K562 (cell line): ENCODE data around the gene CTPS2. TPM values are rescaled to one million over a fixed set of nuclear protein-coding genes. Genes with fewer than 3 reads are reported as not detected.

Source experiments
- ATAC-seq: fragments of 200-7000 bp; cut with Tn5 transposase; 3 replicates; pipeline ENCODE4 v1.9.1; 2020; ENCODE audit warnings: moderate library complexity
- BruUV-seq: library from RNA; stranded (reverse); fragments of 400-500 nt; replicated peaks from 2 replicates; lab custom pipeline; 2021; lab: Mats Ljungman, UMichigan
- CTCF ChIA-PET: fragments of 300-600 bp; formaldehyde crosslinking; extraction: SDS; loops from one replicate; lab custom pipeline; 2021; ENCODE audit warnings: low intra/inter-chr PET ratio; lab: Yijun Ruan, JAX
- POLR2A ChIA-PET: fragments of 300-600, 350-650 bp; sonication (Branson Sonifier 250); formaldehyde crosslinking; extraction: SDS; loops from one replicate; lab custom pipeline; 2021; ENCODE audit warnings: antibody characterized with exemption, inconsistent platforms; lab: Yijun Ruan, JAX
- DNase-seq, 4 experiments: peaks; one replicate each; pipeline versions ENCODE4 v3.0.0 to v3.0.0-alpha.2; 2011 to 2018; ENCODE audit warnings: low spot score in 3 of 4, mixed read lengths in 3 of 4; ENCODE audit errors: extremely low read depth in 1 of 4
- FAIRE-seq: peaks from 2 replicates; lab custom pipeline; 2011; peaks lifted over from hg19 to GRCh38; lab: Jason Lieb, UNC
- H2AFZ ChIP-seq: 2 replicates; pipeline ENCODE4 v1.6.0; 2011; ENCODE audit warnings: low read depth, low read length, control low read depth, inconsistent platforms
- H3K27ac ChIP-seq: fragments of 200-600 bp; 3 replicates; pipeline ENCODE4 v1.8.0; 2011; ENCODE audit warnings: low read depth, mild to moderate bottlenecking, control low read depth, inconsistent platforms, low read length, moderate library complexity, mixed read lengths; ENCODE audit errors: extremely low read depth
- H3K27me3 ChIP-seq, 2 experiments: fragments of 300-600 bp in 1 of 2; 2 replicates in 1 of 2; 3 replicates in 1 of 2; pipeline versions ENCODE4 v1.6.0 to v1.8.0; 2011; ENCODE audit warnings: inconsistent platforms in 2 of 2, low read length in 2 of 2, mild to moderate bottlenecking in 1 of 2, mixed read lengths in 1 of 2, moderate library complexity in 1 of 2; ENCODE audit not compliant: control insufficient read depth in 2 of 2, insufficient read depth in 2 of 2
- H3K36me3 ChIP-seq: fragments of 300-600 bp; 3 replicates; pipeline ENCODE4 v1.8.0; 2011; ENCODE audit warnings: mild to moderate bottlenecking, low read length, inconsistent platforms; ENCODE audit not compliant: control insufficient read depth, insufficient read depth
- H3K4me1 ChIP-seq, 2 experiments: fragments of 200-600 bp in 1 of 2; replicated peaks in 1 of 2; 2 replicates in 1 of 2; 3 replicates in 1 of 2; pipeline versions ENCODE4 v1.5.1 to v1.8.0; 2011; ENCODE audit warnings: inconsistent platforms in 2 of 2, low read length in 2 of 2, mild to moderate bottlenecking in 1 of 2, mixed read lengths in 1 of 2, moderate library complexity in 1 of 2; ENCODE audit not compliant: control insufficient read depth in 2 of 2, insufficient read depth in 2 of 2
- H3K4me2 ChIP-seq: 2 replicates; pipeline ENCODE4 v1.6.1; 2011; ENCODE audit warnings: low read length, control low read depth, inconsistent platforms, mixed read lengths; ENCODE audit not compliant: insufficient read depth
- H3K4me3 ChIP-seq: fragments of 200-600 bp; sonication (generic), shearing (Covaris generic); 2 replicates; pipeline ENCODE4 v1.5.1; 2016; ENCODE audit warnings: control low read depth, inconsistent platforms
- H3K79me2 ChIP-seq: fragments of 200-600 bp; 3 replicates; pipeline ENCODE4 v1.8.0; 2011; ENCODE audit warnings: low read length, inconsistent platforms; ENCODE audit not compliant: control insufficient read depth, insufficient read depth
- H3K9ac ChIP-seq, 2 experiments: 2 replicates each; pipeline versions ENCODE4 v1.6.0 to v1.6.1; 2011; ENCODE audit warnings: low read depth in 2 of 2, low read length in 2 of 2, control low read depth in 1 of 2, inconsistent platforms in 1 of 2, mild to moderate bottlenecking in 1 of 2, mixed read lengths in 1 of 2; ENCODE audit not compliant: insufficient read depth in 1 of 2
- H3K9me1 ChIP-seq: one replicate; pipeline ENCODE4 v1.6.0; 2011; ENCODE audit warnings: inconsistent platforms, mild to moderate bottlenecking, low read length, moderate library complexity; ENCODE audit not compliant: control insufficient read depth, insufficient read depth
- H3K9me3 ChIP-seq: replicated peaks from 2 replicates; pipeline ENCODE4 v1.5.1; 2011; ENCODE audit warnings: low read depth, low read length, inconsistent platforms; ENCODE audit not compliant: control insufficient read depth, insufficient read depth
- H4K20me1 ChIP-seq: replicated peaks from 2 replicates; pipeline ENCODE4 v1.6.1; 2011; ENCODE audit warnings: low read length, inconsistent platforms, mixed read lengths; ENCODE audit not compliant: control insufficient read depth, insufficient read depth
- CHCHD3 ChIP-seq: fragments of 250-450 bp; sonication (Bioruptor Pico); IDR thresholded peaks from 2 replicates; pipeline ENCODE4 v2.1.2; 2022; ENCODE audit warnings: mild to moderate bottlenecking
- SIN3B ChIP-seq: fragments of 450-650 bp; IDR thresholded peaks from 2 replicates; pipeline ENCODE4 v1.6.1; 2017; ENCODE audit warnings: low read depth, mild to moderate bottlenecking, moderate library complexity
- SMARCA5 ChIP-seq: fragments of 450-650 bp; IDR thresholded peaks from 2 replicates; pipeline ENCODE4 v1.6.1; 2016
- TAF7 ChIP-seq: fragments of 450-650 bp; IDR thresholded peaks from 2 replicates; pipeline ENCODE4 v1.6.1; 2016; ENCODE audit warnings: missing genetic modification characterization, missing compliant biosample characterization
- TRIM28 ChIP-seq: fragments of 450-650 bp; IDR thresholded peaks from 2 replicates; pipeline ENCODE4 v1.6.1; 2017
- XRCC5 ChIP-seq: fragments of 200-400 bp; formaldehyde crosslinking; IDR thresholded peaks from 2 replicates; pipeline ENCODE4 v1.6.1; 2017; ENCODE audit warnings: low read depth, mild to moderate bottlenecking, low read length
- ZNF197 ChIP-seq: fragments of 200-800 bp; sonication (Bioruptor generic); IDR thresholded peaks from 2 replicates; pipeline ENCODE4 v1.6.1; 2016; ENCODE audit warnings: low read depth, missing genetic modification characterization, missing compliant biosample characterization
- WGBS: fragments of 100-300 bp; shearing (Covaris generic); methylation state at CpG from one replicate; pipeline ENCODE4 v1.1.6; 2016; ENCODE audit warnings: low coverage, mixed read lengths; ENCODE audit not compliant: insufficient coverage; ENCODE audit errors: missing lambda C conversion rate; 5-methylcytosine and 5-hydroxymethylcytosine counted together
- in situ Hi-C: fragments of 300-500 bp; cut with MboI; formaldehyde crosslinking; loops from 4 replicates; pipeline ENCODE4 v1.15.0; 2018; ENCODE audit warnings: inconsistent platforms, mixed read lengths
- intact Hi-C: fragments of 100-400 bp; cut with micrococcal nuclease; formaldehyde crosslinking; loops from 2 replicates; pipeline ENCODE4 v1.14.2; 2022
- polyA plus RNA-seq, 8 experiments: library from polyadenylated mRNA; depleted of rRNA in 4 of 8; stranded (reverse) in 5 of 8; unstranded in 3 of 8; fragments of >200 nt; fragmentation: Nextera tagmentation in 2 of 8; fragmentation: Illumina TruSeq in 1 of 8; extraction: Ambion mirVana in 2 of 8; extraction: Trizol in 1 of 8; gene quantifications; 2 replicates each; pipeline versions ENCODE4 v1.2.1 to v1.2.3, GENCODE V29; 2011 to 2014; ENCODE audit warnings: inconsistent platforms in 1 of 8, missing spikeins in 1 of 8
- total RNA-seq, 7 experiments: library from RNA; depleted of rRNA in 6 of 7; stranded (reverse); fragments of >200 nt in 6 of 7; fragmentation: Illumina TruSeq in 2 of 7; extraction: Trizol in 2 of 7; gene quantifications; 2 replicates each; pipeline versions ENCODE4 v1.2.1 to v1.2.3, GENCODE V29; 2011 to 2021; ENCODE audit warnings: low replicate concordance in 1 of 7

Gene CTPS2
- total and polyA plus RNA-seq, 9 of the 15 experiments (the other 6 are each of a cell fraction or from before 2014, with no cell fraction given) = 5.4 to 19.5 (median 14.1) TPM

- TF ChIP-seq CHCHD3 = no peak
- no peak for TF ChIP-seq ZNF197
- no peak for TF ChIP-seq SIN3B
- no peak for TF ChIP-seq TAF7 (tag)
- TF ChIP-seq, all 486 proteins: peak for 0
Measured at GRCh38 chrX:16579517-16579916, 133.0 kb downstream of the CTPS2 start (continued).

- Histone ChIP-seq H3K27ac (no peak overlapping the region), H3K36me3 (no peaks in the 10 kb centered on the region), H3K79me2 (no peaks in the 10 kb centered on the region), H4K20me1 (no peaks in the 10 kb centered on the region), H3K27me3 (no peaks in the 10 kb centered on the region), H3K9me3 (no peaks in the 10 kb centered on the region), H3K4me2 (no peak overlapping the region), H3K4me1 (no peaks in the 10 kb centered on the region), H3K9me1 (no peaks in the 10 kb centered on the region), H3K9ac (no peak overlapping the region), H3K4me3 (no peak overlapping the region), H2AFZ (no peak overlapping the region)
- in situ Hi-C loops = loop anchor here (10.0 kb wide), 1 partner anchor 1137 kb away; no protein-coding TSS in a partner anchor
- POLR2A ChIA-PET = no interaction called here
- 19% methylated on average over 2 of the region's 2 CpGs for WGBS
- BruUV-seq = no TSS peak
- no peak for FAIRE-seq
- CTCF ChIA-PET = no interaction called here
- no peak for ATAC-seq
- DNase-seq = no peak
- TF ChIP-seq SMARCA5 (no peak), XRCC5 (no peak), TRIM28 (no peak)
- intact Hi-C loops = no loop called here
Measured at GRCh38 chrX:16578218-16578617, 134.3 kb downstream of the CTPS2 start.
